ENCODE data around the gene PROP1. TPM values are rescaled to one million over a fixed set of nuclear protein-coding genes. Genes with fewer than 3 reads are reported as not detected.
"Not testable (repeated sequence)": the region's sequence is repeated elsewhere in the genome, so short reads cannot be mapped to it uniquely, and the experiment has no call there.

PROP1 gene
- total RNA-seq, 1 donor from 2014 or later, result not detected

- DNase-seq, result no peak
These were observed 13.8 kb downstream of the PROP1 start for GRCh38 chr5:177982072-177982727.

GRCh38 chr5:177981296-177982071 lies 14.6 kb downstream of the PROP1 start:
- DNase-seq, result no peak

- DNase-seq, result no peak
These were observed 15.3 kb downstream of the PROP1 start for GRCh38 chr5:177980743-177981151.

DNA sequence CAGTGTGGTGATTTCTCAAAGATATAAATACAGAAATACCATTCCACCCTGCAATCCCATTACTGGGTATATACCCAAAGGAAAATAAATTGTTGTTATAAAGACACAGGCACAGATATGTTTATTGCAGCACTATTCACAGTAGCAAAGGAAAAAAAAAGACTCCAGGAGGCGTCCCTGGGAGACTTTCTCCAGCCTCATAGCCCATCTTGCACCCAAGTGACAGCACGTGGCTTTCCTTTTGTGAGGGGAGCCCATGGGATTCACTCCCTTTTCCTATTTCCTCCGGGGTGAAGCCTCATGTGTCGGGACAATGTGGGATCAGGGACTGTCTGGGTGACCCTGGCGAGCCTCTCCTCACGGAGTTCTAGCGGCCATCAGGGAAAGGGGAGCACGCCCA lies 18.4 kb downstream of the PROP1 start:
- not testable (repeated sequence) for DNase-seq

- no peak for DNase-seq
These were observed 22.9 kb downstream of the PROP1 start for GRCh38 chr5:177973066-177973635.

- DNase-seq, result no peak
These were observed 23.4 kb downstream of the PROP1 start for GRCh38 chr5:177972613-177973012.

- not testable (repeated sequence) for DNase-seq
These were observed 24.0 kb downstream of the PROP1 start for GRCh38 chr5:177972014-177972413.

DNA sequence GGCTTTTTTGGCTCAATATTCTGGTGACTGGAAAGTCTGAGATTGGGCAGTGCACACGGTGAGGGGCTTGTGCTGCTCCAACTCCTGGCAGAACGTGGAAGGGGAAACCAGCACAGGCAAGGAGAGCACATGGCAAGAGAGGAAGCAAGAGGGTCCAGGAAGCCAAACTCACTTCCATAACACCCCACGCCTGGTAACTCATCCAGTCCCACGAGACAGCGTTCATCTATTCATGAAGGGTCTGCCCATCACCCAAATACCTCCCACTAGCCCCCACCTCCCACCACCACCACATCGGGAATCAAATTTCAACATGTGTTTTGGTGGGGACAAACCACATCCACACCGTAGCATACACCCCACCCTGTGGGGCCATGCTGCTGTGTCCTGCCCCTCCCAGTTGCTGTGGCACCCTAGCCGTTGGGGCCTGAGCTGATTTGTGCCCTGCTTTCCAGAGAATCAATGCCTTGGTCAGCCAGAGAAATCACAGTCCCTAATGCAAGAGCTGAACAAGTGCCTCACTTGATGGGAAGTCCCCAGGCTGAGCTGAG lies 27.3 kb downstream of the PROP1 start:
- no peak for DNase-seq

GRCh38 chr5:177967221-177967887 lies 28.7 kb downstream of the PROP1 start:
- no peak for DNase-seq

DNA sequence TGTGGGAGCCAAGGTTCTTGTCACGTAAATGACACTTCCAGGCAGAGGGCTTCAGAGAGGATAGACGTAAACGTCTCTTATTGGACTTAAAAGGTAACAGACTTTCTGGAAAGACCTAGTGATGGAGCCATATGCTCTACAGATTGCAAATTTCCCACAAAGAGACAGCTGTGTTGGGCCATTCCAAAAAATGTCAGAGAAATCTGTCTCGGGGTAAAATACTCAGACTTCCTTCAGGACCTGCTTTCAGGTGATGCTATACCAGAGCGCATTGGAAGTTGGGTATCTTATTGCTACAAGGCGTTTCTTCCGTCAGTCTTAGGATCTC lies 29.2 kb downstream of the PROP1 start:
- DNase-seq, result no peak

DNA sequence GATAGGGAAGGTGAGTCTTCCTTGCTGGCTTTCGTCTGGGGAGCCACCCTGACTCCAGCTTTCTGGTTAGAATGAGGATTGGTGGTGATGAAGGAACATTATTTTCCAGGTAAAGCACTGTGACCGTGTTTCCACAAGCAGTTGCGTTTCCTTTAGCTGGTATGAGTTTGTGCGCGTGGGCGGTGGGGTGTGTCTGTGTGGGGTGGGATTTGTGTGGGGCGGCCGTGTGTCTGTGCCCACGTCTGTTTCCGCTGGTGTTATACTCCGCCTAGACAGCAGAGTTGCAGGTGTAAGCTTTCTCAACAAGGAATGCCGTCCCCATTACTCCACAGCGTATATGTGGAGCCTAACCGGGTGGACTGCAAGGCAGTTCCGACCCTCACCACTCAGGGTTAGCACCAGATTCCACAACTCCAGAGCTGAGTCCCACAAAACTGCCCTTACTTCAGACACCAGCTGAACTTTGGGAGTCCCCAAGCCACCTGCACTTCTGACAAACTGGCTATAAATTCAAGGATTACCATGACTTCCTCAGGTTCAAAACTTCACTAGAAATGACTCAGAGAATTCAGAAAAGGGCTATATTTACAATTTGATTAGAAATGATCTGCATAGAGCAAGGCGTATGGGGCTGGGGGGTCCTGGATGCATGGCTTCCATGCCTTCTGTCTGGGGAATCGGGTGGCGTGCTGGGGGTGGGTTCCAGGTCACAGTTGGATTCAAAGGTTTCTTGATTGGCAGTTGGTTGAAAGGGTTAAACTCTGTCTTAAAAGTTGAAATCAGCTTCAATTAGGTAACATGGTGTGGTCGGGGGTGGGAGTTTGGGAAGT lies 29.8 kb downstream of the PROP1 start:
- DNase-seq, result no peak

DNA sequence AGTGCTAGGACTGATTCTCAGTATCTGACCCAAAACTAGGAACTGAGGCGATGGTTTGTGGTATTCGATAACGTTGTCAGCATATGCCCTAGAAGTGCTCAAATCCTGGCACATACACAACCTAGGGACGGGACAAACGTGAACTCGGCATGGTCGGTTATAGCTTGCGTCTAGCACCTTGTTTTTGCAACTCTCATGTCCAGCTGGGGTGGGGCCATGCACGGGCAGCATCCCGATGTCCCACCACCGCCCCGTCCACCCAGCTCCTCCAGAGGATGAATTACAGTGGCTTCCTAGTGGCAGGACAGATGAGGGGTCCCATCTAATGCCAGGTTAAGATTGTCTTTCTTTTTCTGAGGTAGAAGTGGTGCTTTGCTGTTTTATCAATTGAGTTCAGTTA lies 31.6 kb downstream of the PROP1 start:
- no peak for DNase-seq

GRCh38 chr5:177963966-177964365 lies 32.1 kb downstream of the PROP1 start:
- no peak for DNase-seq

GRCh38 chr5:177959315-177959714 lies 36.7 kb downstream of the PROP1 start:
- no peak for DNase-seq

GRCh38 chr5:177958696-177959095 lies 37.3 kb downstream of the PROP1 start:
- no peak for DNase-seq

DNA sequence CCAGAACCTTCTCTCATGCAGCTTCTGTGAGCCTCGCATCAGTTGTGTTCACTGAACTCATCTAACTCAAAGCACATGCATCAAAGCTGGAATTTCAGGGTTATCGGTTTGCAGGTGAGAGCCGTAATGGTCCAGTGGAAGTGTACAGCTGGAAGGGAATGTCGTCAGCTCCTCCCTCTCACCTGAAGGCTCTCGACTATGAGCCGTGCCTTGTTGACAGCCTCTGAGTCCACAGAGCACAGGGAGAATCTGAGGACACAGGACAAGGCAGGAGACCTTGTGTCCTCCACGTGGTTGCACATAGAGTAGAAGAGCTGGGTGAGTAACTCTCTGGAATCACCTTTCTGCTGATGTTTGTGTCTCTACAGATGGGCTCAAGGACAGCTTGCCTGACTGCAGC lies 38.8 kb downstream of the PROP1 start:
- DNase-seq, result no peak

- not testable (repeated sequence) for DNase-seq
These were observed 42.9 kb downstream of the PROP1 start for GRCh38 chr5:177953101-177953500.

DNA sequence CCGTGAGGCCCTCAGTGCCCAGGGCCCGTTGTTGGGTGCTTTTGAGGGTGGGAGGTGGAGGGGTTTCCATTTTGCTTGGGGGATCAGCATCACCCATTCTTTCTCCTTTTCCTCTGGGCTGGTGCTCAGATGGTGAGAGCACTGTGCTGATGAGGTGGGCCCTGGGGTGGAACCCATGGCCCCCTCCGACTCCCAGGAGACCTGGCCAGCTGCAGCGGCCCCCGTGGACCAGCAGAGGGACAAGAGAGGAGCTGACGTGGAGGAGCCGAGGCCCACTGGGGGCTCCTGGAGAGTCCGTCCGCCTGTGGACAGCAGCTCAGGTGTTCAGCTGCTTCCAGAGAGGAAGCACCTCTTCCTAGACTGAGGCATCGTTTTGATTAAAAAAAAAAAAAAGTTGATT lies 46.4 kb downstream of the PROP1 start:
- not testable (repeated sequence) for DNase-seq

GRCh38 chr5:177949065-177949464 lies 47.0 kb downstream of the PROP1 start:
- DNase-seq, result not testable (repeated sequence)

DNA sequence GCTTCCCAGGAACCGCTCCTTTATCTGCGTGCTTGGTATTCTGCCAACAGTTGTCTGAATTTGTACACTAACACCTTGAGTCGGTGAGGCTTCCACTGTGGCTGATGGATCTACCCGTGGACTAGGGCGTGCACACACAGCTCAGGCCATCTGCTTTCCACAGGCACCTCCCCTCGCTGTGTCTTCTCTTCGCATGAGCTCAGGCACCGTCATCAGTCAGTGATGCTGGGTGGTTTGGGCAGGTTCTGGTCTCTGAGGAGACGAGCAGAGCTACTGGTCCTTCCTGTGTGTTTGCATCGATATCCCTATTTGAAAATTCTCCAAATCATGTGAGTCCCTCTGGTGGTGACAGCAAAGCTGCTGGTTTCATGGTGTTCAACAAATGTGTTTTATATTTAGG lies 48.1 kb downstream of the PROP1 start:
- not testable (repeated sequence) for DNase-seq

DNA sequence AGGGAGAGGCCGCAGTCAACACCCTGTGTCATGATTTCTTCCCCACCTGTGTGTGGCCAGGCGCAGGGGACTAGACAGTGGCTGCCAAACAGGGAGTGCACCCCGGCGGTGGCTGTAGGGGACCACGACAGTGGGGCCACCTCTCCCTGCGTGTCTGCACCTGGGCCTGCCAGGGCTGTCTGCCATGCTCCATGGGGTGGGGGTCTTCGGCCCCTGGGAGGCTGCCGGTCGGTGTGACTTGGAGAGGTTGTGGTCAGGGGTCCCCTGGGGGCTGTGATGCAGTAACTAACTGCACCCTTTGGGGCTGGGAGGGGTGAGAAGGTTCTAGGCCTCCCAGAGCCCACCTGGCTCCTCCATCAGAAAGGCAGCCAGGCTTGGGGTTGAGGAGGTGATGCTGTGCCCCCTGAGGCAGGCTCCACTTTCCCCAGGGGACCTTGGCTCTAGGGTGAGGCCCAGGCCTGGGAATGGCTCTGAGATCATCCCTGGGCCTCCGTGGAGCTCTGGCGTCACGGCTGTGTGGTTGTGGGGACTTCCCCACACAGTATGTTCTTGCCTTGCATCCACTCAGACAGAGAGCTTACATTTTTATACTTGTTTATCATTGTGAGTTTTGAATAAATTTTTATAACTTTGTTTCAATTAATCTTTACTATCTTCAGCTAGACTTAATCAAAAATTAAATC lies 50.3 kb downstream of the PROP1 start:
- DNase-seq, result not testable (repeated sequence)

Data from skin of body (tissue), 2 donors.